Upper lobe of right lung (tissue), 1 donor: ENCODE data around the gene SIK2. TPM values are rescaled to one million over a fixed set of nuclear protein-coding genes. Genes with fewer than 3 reads are reported as not detected.

Source experiments
- total RNA-seq: library from RNA; stranded (reverse); fragmentation: NEBNext Ultra II Directional; extraction: Animal tissue kit (Norgen Biotek cat#: 25700); gene quantifications from one replicate; pipeline ENCODE4 v1.2.1, GENCODE V29; 2021
- donor health status: DM: no; HTN: yes; CAD: no; lungs with severe emphysema.

SIK2 gene
- total RNA-seq, 1 donor from 2014 or later, result 32.6 TPM

Other genes with a start within 250 kb of the SIK2 start
- gene POU2AF1, start 223.2 kb upstream of the SIK2 start, total RNA-seq, result 2.5 TPM
- not detected for gene BTG4, start 90.1 kb upstream of the SIK2 start, total RNA-seq
- not detected for gene HOATZ, start 87.7 kb upstream of the SIK2 start, total RNA-seq
- gene LAYN, start 61.7 kb upstream of the SIK2 start, total RNA-seq, result 17.5 TPM
- gene PPP2R1B, start 163.9 kb downstream of the SIK2 start, total RNA-seq, result 26.7 TPM